HG03025 (cell line): ENCODE data around the gene SLC6A8.
"Not testable (repeated sequence)": the region's sequence is repeated elsewhere in the genome, so short reads cannot be mapped to it uniquely, and the experiment has no call there.

Experiments
- ATAC-seq: cut with Tn5 transposase; IDR thresholded peaks from one replicate; pipeline ENCODE4 v1.9.1; 2021; ENCODE audit warnings: mild to moderate bottlenecking, moderate library complexity; ENCODE audit not compliant: unreplicated experiment, low FRiP score

SLC6A8 gene

GRCh38 chrX:153691032-153691827 lies 3.5 kb downstream of the SLC6A8 start:
- not testable (repeated sequence) for ATAC-seq

DNA sequence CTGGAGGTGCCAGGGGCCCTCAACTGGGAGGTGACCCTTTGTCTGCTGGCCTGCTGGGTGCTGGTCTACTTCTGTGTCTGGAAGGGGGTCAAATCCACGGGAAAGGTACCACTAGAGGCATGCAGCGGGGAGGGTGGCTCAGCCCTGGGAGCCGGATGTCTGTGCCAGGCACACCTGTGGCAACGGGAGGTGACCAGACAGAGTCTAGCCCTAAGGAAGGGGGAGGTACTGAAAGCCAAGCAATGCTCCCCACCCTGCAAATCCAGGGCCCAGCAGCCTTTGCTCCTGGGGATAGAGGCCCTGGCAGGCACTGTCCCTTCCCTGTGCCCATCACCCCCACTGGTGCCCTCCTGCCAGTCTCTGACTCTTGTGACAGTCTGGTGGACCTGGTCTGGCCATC lies 4.3 kb downstream of the SLC6A8 start:
- no peak for ATAC-seq

DNA sequence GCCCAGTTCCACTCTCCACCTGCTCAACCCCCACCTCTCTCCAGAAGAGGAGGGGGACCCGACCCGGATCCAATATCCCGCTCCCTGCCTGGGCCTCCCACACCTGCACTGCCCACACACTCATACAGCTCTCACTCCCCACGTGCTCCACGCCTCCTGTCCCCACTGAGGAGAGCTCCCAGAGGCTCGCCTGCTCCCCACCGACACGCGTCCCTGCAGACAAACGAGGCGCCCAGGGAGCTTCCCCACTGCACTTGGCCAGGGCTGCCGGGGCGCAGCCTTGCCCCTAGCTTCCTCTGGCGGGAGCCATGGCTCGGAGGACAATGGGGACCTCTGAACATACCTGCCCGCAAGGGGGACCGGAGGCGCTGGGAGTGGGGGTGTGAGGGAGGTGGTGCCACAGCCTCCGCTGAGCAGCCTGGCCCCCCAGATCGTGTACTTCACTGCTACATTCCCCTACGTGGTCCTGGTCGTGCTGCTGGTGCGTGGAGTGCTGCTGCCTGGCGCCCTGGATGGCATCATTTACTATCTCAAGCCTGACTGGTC lies 5.0 kb downstream of the SLC6A8 start:
- ATAC-seq: no peak

- no peak for ATAC-seq
These were observed 5.7 kb downstream of the SLC6A8 start for GRCh38 chrX:153693216-153694086.

DNA sequence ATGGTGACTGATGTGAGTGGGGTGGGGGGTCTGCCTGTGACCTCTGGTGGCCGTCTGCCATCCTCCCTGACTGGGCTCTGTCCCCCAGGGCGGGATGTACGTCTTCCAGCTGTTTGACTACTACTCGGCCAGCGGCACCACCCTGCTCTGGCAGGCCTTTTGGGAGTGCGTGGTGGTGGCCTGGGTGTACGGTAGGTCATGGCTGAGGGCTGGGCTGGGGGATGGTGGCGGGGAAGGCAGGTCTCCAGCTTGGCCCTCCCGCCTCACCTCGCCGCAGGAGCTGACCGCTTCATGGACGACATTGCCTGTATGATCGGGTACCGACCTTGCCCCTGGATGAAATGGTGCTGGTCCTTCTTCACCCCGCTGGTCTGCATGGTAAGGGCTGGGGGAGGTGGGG lies 6.5 kb downstream of the SLC6A8 start:
- not testable (repeated sequence) for ATAC-seq

GRCh38 chrX:153694687-153695270 lies 7.1 kb downstream of the SLC6A8 start:
- ATAC-seq: no peak

DNA sequence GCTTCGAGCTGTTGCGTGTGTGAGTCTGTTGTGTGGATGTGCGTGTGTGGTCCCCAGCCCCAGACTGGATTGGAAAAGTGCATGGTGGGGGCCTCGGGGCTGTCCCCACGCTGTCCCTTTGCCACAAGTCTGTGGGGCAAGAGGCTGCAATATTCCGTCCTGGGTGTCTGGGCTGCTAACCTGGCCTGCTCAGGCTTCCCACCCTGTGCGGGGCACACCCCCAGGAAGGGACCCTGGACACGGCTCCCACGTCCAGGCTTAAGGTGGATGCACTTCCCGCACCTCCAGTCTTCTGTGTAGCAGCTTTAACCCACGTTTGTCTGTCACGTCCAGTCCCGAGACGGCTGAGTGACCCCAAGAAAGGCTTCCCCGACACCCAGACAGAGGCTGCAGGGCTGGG lies 8.4 kb downstream of the SLC6A8 start:
- ATAC-seq: no peak

- ATAC-seq: not testable (repeated sequence)
These were observed 8.8 kb downstream of the SLC6A8 start for GRCh38 chrX:153696538-153696937.

DNA sequence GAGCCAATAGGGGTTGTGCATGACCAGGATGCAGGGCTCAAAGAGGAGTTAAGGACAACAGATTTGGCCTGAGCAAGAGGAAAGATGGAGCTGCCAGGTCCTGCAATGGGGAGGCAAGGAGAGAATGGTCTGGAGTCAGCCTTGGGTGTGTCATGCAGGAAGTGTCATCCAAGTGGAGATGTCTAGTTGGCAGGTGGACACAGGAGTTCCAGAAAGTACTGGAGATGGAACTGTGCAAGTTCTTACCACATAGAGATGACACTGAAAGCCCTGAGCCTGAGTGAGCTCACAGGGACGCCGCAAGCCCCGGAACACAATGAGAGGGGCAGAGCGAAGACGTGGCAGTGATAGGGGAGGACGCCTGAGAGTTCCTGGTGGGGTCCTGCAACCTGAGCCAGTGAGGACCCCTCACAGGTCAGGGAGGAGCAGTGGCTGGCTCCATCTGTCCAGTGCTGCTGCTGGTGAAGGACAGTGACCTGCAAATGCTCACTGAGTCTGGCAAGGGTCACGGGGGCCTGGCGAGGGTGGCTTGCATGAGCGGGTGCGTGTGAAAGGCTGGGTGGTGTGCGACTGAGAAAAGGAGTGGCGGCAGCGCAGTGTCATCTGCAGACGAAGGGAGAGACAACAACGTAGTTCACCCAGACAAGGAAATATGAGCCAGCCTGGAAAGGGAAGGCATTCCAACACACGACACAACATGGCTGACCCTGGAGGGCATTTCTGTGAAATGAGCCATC lies 9.4 kb downstream of the SLC6A8 start:
- ATAC-seq: not testable (repeated sequence)

- no peak for ATAC-seq
These were observed 10.5 kb downstream of the SLC6A8 start for GRCh38 chrX:153697924-153698865.

- ATAC-seq: not testable (repeated sequence)
These were observed 11.6 kb downstream of the SLC6A8 start for GRCh38 chrX:153699210-153699783.

- not testable (repeated sequence) for ATAC-seq
These were observed 12.2 kb downstream of the SLC6A8 start for GRCh38 chrX:153699784-153700371.

- no peak for ATAC-seq
These were observed 12.7 kb downstream of the SLC6A8 start for GRCh38 chrX:153700376-153700945.

- no peak for ATAC-seq
These were observed 13.2 kb downstream of the SLC6A8 start for GRCh38 chrX:153700967-153701366.

- ATAC-seq: no peak
These were observed 14.0 kb downstream of the SLC6A8 start for GRCh38 chrX:153701706-153702105.

- no peak for ATAC-seq
These were observed 14.8 kb downstream of the SLC6A8 start for GRCh38 chrX:153702336-153703035.

DNA sequence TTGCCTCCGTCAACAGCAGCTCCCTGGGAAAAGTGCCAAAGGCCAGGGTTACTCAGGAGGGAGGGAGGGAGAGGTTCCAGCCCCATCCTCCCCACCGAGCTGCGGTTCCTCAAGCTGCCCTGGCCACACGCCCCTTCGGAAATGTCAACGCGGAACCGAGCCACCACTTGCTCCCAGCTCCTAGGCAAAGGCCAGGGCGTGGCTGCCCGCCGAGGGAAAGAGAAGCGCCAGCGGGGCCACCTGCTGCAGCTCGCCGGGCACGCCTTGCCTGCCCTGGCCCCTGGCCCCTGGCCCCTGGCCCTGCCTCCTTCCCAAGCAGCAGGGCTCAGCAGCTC lies 15.3 kb downstream of the SLC6A8 start:
- no peak for ATAC-seq
